ENCODE results near the gene MYH11.

GRCh38 chr16:15735610-15736009 is 121.2 kb downstream of the MYH11 start:
- TF ChIP-seq CTCF (IDR thresholded peaks at IDR 0.05 in 4 of 5, conservative IDR thresholded peaks at IDR 0.05 in 1 of 5), result no peak
- no peak for TF ChIP-seq POLR2A (IDR thresholded peaks at IDR 0.05)

All from gastrocnemius medialis (tissue), 4 donors.